ENCODE measurements around the gene SUN1. TPM values are rescaled to one million over a fixed set of nuclear protein-coding genes. Genes with fewer than 3 reads are reported as not detected.

SUN1 gene
- total and polyA plus RNA-seq, 2 donors (not counting 1 experiment from before 2014, with no cell fraction given), result 198 to 254 TPM

DNA sequence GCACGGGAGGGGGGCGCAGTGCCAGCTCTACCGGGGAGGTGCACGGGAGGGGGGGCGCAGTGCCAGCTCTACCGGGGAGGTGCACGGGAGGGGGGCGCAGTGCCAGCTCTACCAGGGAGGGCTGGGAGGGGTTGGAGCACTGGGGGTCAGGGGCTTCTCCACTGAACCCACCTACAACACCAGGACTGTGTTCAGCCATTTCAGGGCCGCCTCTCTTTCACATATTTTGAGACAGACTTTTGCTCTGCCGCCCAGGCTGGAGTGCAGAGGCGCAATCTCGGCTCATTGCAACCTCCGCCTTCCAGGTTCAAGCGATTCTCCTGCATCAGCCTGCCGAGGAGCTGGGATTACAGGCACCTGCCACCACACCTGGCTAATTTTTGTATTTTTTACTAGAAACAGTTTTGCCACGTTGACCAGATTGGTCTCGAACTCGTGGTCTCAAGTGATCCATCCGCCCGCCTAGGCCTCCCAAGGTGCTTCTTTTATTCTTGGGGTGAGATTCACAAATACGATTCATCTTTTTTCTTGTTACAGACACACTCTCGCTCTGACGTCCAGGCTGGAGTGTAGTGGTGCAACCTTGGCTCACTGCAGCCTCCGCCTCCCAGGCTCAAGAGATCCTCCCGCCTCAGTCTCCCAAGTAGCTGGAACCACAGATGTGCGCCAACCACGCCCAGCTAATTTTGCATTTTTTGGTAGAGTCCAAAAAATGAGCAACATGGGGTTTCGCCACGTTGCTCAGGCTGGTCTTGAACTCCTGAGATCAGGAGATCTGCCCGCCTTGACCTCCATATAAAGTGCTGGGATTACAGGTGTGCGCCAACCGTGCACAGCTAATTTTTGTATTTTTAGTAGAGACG lies 85.2 kb downstream of the SUN1 start:
- ChIA-PET POLR2A (no interaction called here), CTCF (interaction anchor here (0.6 to 1.3 kb wide), 2 partner anchors 8 to 587 kb away, joined by 3 read pairs; no protein-coding TSS in a partner anchor)
- Histone ChIP-seq H3K36me3 (replicated peaks in 1 of 2; ENCODE audit: control extremely low read depth in 1 of 2, control insufficient read depth in 1 of 2, extremely low read depth in 1 of 2, insufficient read depth in 2 of 2, low read length in 1 of 2) (no peaks in the 10 kb centered on the region), H3K79me2 (ENCODE audit: control insufficient read depth, insufficient read depth, low read length) (no peaks in the 10 kb centered on the region), H3K9ac (ENCODE audit: low read length) (no peak overlapping the region), H3K4me3 (ENCODE audit: control extremely low read depth in 1 of 5, extremely low read depth in 1 of 5, insufficient read depth in 1 of 5, low read depth in 2 of 5, low read length in 4 of 5) (no peak overlapping the region), H4K20me1 (ENCODE audit: control insufficient read depth, insufficient read depth, low read length, poor library complexity, severe bottlenecking) (no peaks in the 10 kb centered on the region), H3K4me1 (ENCODE audit: control insufficient read depth in 2 of 2, insufficient read depth in 2 of 2, low read length in 2 of 2) (peaks cover 9 to 18% of the 10 kb centered on the region in 2 donors), H2AFZ (ENCODE audit: insufficient read depth, low read depth, low read length, poor library complexity, severe bottlenecking) (no peak overlapping the region), H3K9me3 (ENCODE audit: control extremely low read depth in 1 of 3, control insufficient read depth in 2 of 3, insufficient read depth in 1 of 3, low read length in 2 of 3) (peaks cover 0 to 4% (median 0%) of the 10 kb centered on the region in 3 donors), H3K27ac (ENCODE audit: low read length in 2 of 2) (no peak overlapping the region), H3K4me2 (replicated peaks; ENCODE audit: low read depth, low read length, poor library complexity, severe bottlenecking) (no peak overlapping the region), H3K27me3 (replicated peaks in 1 of 4; ENCODE audit: control extremely low read depth in 1 of 4, control insufficient read depth in 3 of 4, insufficient read depth in 4 of 4, low read length in 3 of 4) (no peaks in the 10 kb centered on the region)
- ATAC-seq (ENCODE audit: low read depth) (no peak), DNase-seq (no peak)
- no peak overlapping the region for H3K27ac Mint-ChIP-seq
- intact Hi-C loops (cut with micrococcal nuclease), result loop anchor here (10.0 kb wide), 1 partner anchor 147 kb away; no protein-coding TSS in a partner anchor
- TF ChIP-seq EZH2 (IDR thresholded peaks at IDR 0.05; ENCODE audit: borderline replicate concordance, insufficient read depth, low read depth, low read length, poor library complexity, severe bottlenecking), result no peak
- TF ChIP-seq, protein P1, sequence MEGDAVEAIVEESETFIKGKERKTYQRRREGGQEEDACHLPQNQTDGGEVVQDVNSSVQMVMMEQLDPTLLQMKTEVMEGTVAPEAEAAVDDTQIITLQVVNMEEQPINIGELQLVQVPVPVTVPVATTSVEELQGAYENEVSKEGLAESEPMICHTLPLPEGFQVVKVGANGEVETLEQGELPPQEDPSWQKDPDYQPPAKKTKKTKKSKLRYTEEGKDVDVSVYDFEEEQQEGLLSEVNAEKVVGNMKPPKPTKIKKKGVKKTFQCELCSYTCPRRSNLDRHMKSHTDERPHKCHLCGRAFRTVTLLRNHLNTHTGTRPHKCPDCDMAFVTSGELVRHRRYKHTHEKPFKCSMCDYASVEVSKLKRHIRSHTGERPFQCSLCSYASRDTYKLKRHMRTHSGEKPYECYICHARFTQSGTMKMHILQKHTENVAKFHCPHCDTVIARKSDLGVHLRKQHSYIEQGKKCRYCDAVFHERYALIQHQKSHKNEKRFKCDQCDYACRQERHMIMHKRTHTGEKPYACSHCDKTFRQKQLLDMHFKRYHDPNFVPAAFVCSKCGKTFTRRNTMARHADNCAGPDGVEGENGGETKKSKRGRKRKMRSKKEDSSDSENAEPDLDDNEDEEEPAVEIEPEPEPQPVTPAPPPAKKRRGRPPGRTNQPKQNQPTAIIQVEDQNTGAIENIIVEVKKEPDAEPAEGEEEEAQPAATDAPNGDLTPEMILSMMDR (IDR thresholded peaks at IDR 0.05), result no peak
- 92% methylated on average over 20 of the region's 33 CpGs for WGBS (ENCODE audit: insufficient coverage)
- H3K9me3 Mint-ChIP-seq (ENCODE audit: insufficient read depth), result no peaks in the 10 kb centered on the region
- H3K4me1 Mint-ChIP-seq, result peaks cover 15% of the 10 kb centered on the region
- no peak overlapping the region for H3K4me3 Mint-ChIP-seq
- H3K27me3 Mint-ChIP-seq, result no peaks in the 10 kb centered on the region

GRCh38 chr7:918118-918425 lies 85.8 kb downstream of the SUN1 start:
- Histone ChIP-seq H3K79me2 (ENCODE audit: control insufficient read depth, insufficient read depth, low read length) (no peaks in the 10 kb centered on the region), H3K4me2 (replicated peaks; ENCODE audit: low read depth, low read length, poor library complexity, severe bottlenecking) (no peak overlapping the region), H3K9ac (ENCODE audit: low read length) (no peak overlapping the region), H3K4me3 (ENCODE audit: control extremely low read depth in 1 of 5, extremely low read depth in 1 of 5, insufficient read depth in 1 of 5, low read depth in 2 of 5, low read length in 4 of 5) (no peak overlapping the region), H3K27me3 (replicated peaks in 1 of 4; ENCODE audit: control extremely low read depth in 1 of 4, control insufficient read depth in 3 of 4, insufficient read depth in 4 of 4, low read length in 3 of 4) (no peaks in the 10 kb centered on the region), H3K36me3 (replicated peaks in 1 of 2; ENCODE audit: control extremely low read depth in 1 of 2, control insufficient read depth in 1 of 2, extremely low read depth in 1 of 2, insufficient read depth in 2 of 2, low read length in 1 of 2) (no peaks in the 10 kb centered on the region), H3K4me1 (ENCODE audit: control insufficient read depth in 2 of 2, insufficient read depth in 2 of 2, low read length in 2 of 2) (peaks cover 13 to 24% of the 10 kb centered on the region in 2 donors), H4K20me1 (ENCODE audit: control insufficient read depth, insufficient read depth, low read length, poor library complexity, severe bottlenecking) (no peaks in the 10 kb centered on the region), H2AFZ (ENCODE audit: insufficient read depth, low read depth, low read length, poor library complexity, severe bottlenecking) (no peak overlapping the region), H3K27ac (ENCODE audit: low read length in 2 of 2) (no peak overlapping the region), H3K9me3 (ENCODE audit: control extremely low read depth in 1 of 3, control insufficient read depth in 2 of 3, insufficient read depth in 1 of 3, low read length in 2 of 3) (peaks cover 0 to 4% (median 0%) of the 10 kb centered on the region in 3 donors)
- ATAC-seq (ENCODE audit: low read depth) (no peak), DNase-seq (no peak)
- intact Hi-C loops (cut with micrococcal nuclease), result loop anchor here (10.0 kb wide), 1 partner anchor 147 kb away; no protein-coding TSS in a partner anchor
- no peak for TF ChIP-seq EZH2 (IDR thresholded peaks at IDR 0.05; ENCODE audit: borderline replicate concordance, insufficient read depth, low read depth, low read length, poor library complexity, severe bottlenecking)
- TF ChIP-seq, protein P1 (IDR thresholded peaks at IDR 0.05), result no peak
- ChIA-PET CTCF (interaction anchor here (1.3 kb wide), 1 partner anchor 8 kb away, joined by 3 read pairs; no protein-coding TSS in a partner anchor), POLR2A (no interaction called here)
- WGBS (ENCODE audit: insufficient coverage), result 90% methylated on average over 8 of the region's 9 CpGs
- H3K4me3 Mint-ChIP-seq, result no peak overlapping the region
- no peaks in the 10 kb centered on the region for H3K9me3 Mint-ChIP-seq (ENCODE audit: insufficient read depth)
- peaks cover 16% of the 10 kb centered on the region for H3K4me1 Mint-ChIP-seq
- H3K27me3 Mint-ChIP-seq, result no peaks in the 10 kb centered on the region
- H3K27ac Mint-ChIP-seq, result no peak overlapping the region
